Activated CD4-positive, alpha-beta memory T cell treated with anti-CD3 and anti-CD28 coated beads for 36 hours (primary cell): ENCODE measurements around the gene CEACAM5. TPM values are rescaled to one million over a fixed set of nuclear protein-coding genes. Genes with fewer than 3 reads are reported as not detected.

ENCODE experiments used
- CTCF ChIA-PET: fragments of 350-600 bp; sonication (Branson Sonifier 250); formaldehyde crosslinking; loops from one replicate; lab custom pipeline; 2021; ENCODE audit warnings: antibody characterized with exemption, inconsistent platforms; lab: Charles Lee
- POLR2A ChIA-PET: fragments of 350-600 bp; sonication (Branson Sonifier 250); formaldehyde crosslinking; loops from one replicate; lab custom pipeline; 2021; ENCODE audit warnings: antibody characterized with exemption; lab: Charles Lee
- DNase-seq: peaks from one replicate; pipeline ENCODE4 v3.0.0-alpha.2; 2020
- H3K27ac Mint-ChIP-seq: one replicate; pipeline ENCODE4 v1.8.0; 2021; ENCODE audit warnings: mixed read lengths
- H3K27me3 Mint-ChIP-seq: one replicate; pipeline ENCODE4 v1.8.0; 2021; ENCODE audit warnings: mixed read lengths
- H3K36me3 Mint-ChIP-seq: one replicate; pipeline ENCODE4 v1.8.0; 2021; ENCODE audit warnings: mixed read lengths
- H3K4me1 Mint-ChIP-seq: one replicate; pipeline ENCODE4 v1.8.0; 2021; ENCODE audit warnings: low read depth, mixed read lengths
- H3K4me3 Mint-ChIP-seq: one replicate; pipeline ENCODE4 v1.8.0; 2021; ENCODE audit warnings: mild to moderate bottlenecking, mixed read lengths
- H3K9me3 Mint-ChIP-seq: one replicate; pipeline ENCODE4 v1.8.0; 2021; ENCODE audit warnings: mixed read lengths
- intact Hi-C: fragments of 100-400 bp; cut with micrococcal nuclease; formaldehyde crosslinking; loops from one replicate; pipeline ENCODE4 v1.15.1; 2023
- total RNA-seq, 2 experiments: library from RNA; stranded (reverse); gene quantifications; one replicate each; pipeline ENCODE4 v1.2.3, GENCODE V29; 2021

CEACAM5 gene
- total RNA-seq, 2 experiments from 2014 or later, result not detected

DNA sequence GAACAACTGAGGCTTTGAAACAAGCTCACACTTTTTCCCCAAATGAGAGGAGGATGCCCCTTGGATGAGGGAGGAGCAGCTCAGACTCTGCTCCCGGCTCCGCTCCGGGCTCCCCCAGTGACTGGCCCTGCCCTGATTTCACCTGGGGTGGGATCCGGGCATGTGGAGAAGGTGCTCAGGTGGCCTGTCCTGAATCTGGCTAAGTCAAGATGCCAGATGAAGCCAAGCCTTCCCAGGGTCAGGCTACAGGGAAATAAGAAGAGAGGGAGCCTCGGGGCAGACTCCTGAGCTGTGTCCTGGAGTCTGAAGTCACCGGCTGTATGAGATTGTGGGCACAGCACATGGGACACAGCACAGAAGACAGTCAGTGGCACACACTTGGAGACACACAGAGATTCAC lies 10.3 kb downstream of the CEACAM5 start:
- H3K4me1 Mint-ChIP-seq, result no peaks in the 10 kb centered on the region
- CTCF ChIA-PET, result interaction anchor here (0.7 to 4.6 kb wide), 2 partner anchors 12 to 35 kb away, joined by 3 to 25 read pairs; no protein-coding TSS in a partner anchor
- no peaks in the 10 kb centered on the region for H3K9me3 Mint-ChIP-seq
- no peak overlapping the region for H3K27ac Mint-ChIP-seq
- no peak overlapping the region for H3K4me3 Mint-ChIP-seq
- peaks cover 46% of the 10 kb centered on the region for H3K27me3 Mint-ChIP-seq
- no peak for DNase-seq
- intact Hi-C loops, result no loop called here
- POLR2A ChIA-PET, result no interaction called here
- no peaks in the 10 kb centered on the region for H3K36me3 Mint-ChIP-seq

DNA sequence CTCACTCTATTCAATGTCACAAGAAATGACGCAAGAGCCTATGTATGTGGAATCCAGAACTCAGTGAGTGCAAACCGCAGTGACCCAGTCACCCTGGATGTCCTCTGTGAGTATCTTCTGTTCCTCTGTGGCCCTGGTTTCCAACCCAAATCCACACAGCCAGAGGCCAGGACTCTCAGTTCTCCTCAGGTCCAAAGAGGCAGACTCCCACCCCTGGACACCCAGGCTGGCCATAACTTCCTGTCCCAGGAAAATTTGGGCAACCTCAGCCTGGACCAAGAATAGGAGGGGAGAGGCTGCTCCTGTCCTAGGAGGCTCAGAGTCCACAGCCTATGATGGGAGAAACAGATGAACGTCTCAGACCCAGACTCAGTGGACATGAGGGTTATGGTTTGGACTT lies 11.7 kb downstream of the CEACAM5 start:
- ChIA-PET CTCF (no interaction called here), POLR2A (no interaction called here)
- no peaks in the 10 kb centered on the region for H3K36me3 Mint-ChIP-seq
- no peak overlapping the region for H3K4me3 Mint-ChIP-seq
- H3K27ac Mint-ChIP-seq, result no peak overlapping the region
- H3K9me3 Mint-ChIP-seq, result no peaks in the 10 kb centered on the region
- no peaks in the 10 kb centered on the region for H3K4me1 Mint-ChIP-seq
- DNase-seq, result no peak
- peaks cover 41% of the 10 kb centered on the region for H3K27me3 Mint-ChIP-seq
- intact Hi-C loops, result no loop called here

DNA sequence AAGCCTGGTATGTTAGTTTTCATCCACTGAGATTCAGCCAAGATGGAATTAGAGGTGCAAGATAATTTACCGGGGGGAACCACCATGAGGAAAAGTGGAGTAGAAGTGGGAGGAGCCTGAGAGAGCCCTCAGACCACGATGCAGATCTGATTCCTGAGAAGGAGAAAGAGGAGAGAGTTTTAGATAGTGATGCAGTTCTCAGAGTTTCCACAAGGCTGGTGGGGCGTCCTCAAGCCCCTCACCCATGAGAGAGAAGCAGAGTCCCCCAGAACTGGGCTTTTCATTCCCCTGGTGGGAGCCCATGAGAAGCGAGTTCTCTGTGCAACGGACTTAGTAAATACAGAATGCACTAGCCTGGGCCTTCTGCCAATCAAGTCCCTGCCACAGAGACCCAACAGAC lies 18.1 kb downstream of the CEACAM5 start:
- intact Hi-C loops, result no loop called here
- ChIA-PET POLR2A (no interaction called here), CTCF (interaction anchor here (0.8 kb wide), 1 partner anchor 27 kb away, joined by 3 read pairs; no protein-coding TSS in a partner anchor)
- Mint-ChIP-seq H3K27me3 (peaks cover 29% of the 10 kb centered on the region), H3K4me1 (no peaks in the 10 kb centered on the region), H3K36me3 (no peaks in the 10 kb centered on the region), H3K9me3 (no peaks in the 10 kb centered on the region), H3K27ac (no peak overlapping the region), H3K4me3 (no peak overlapping the region)
- DNase-seq, result no peak

DNA sequence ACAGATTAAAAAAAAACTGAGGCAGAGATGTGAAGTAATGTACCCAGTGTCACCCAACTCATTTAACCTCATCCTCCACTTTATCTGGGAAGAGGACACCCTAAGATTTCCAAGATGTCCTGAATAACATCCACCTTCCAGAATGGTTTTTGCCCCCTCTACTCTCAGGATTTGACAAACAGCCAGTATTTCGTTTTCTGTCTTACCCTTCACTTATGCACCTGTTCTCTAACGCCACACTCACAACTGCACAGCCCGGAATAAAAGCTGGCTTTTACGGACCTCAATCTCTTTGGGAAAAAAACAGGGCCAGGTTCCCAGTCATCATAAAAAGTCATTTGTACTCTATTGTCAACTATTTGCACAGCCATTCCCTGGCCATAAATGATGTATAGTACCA lies 25.7 kb downstream of the CEACAM5 start:
- Mint-ChIP-seq H3K9me3 (no peaks in the 10 kb centered on the region), H3K4me3 (no peak overlapping the region), H3K27ac (no peak overlapping the region), H3K36me3 (no peaks in the 10 kb centered on the region), H3K4me1 (no peaks in the 10 kb centered on the region), H3K27me3 (peaks cover 38% of the 10 kb centered on the region)
- CTCF ChIA-PET, result interaction anchor here (2.0 to 5.0 kb wide), 2 partner anchors 19 to 28 kb away, joined by 14 to 29 read pairs; no protein-coding TSS in a partner anchor
- no peak for DNase-seq
- intact Hi-C loops, result no loop called here
- POLR2A ChIA-PET, result no interaction called here

DNA sequence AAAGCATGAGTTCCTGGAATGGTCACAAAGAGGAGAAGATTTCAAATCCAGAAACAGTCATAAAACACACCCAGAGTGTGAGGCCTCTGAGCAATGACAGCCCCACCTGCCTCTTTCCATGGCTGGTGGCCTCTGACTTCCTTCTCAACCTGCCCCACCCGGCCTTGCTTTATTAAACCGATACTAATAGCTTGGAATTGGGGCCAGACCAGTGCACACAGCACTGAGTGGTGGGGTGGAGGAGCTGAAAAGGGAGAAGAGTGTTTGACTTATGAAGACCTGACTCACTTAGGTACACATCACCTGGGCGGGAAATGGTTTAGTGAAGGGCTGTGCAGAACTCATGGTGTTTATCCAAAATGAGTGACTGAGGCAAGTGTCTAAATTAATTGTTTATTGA lies 26.2 kb downstream of the CEACAM5 start:
- peaks cover 39% of the 10 kb centered on the region for H3K27me3 Mint-ChIP-seq
- no peaks in the 10 kb centered on the region for H3K36me3 Mint-ChIP-seq
- intact Hi-C loops, result no loop called here
- ChIA-PET CTCF (interaction anchor here (5.0 kb wide), 1 partner anchor 19 kb away, joined by 29 read pairs; no protein-coding TSS in a partner anchor), POLR2A (no interaction called here)
- no peaks in the 10 kb centered on the region for H3K4me1 Mint-ChIP-seq
- H3K4me3 Mint-ChIP-seq, result no peak overlapping the region
- no peak overlapping the region for H3K27ac Mint-ChIP-seq
- H3K9me3 Mint-ChIP-seq, result no peaks in the 10 kb centered on the region
- no peak for DNase-seq

DNA sequence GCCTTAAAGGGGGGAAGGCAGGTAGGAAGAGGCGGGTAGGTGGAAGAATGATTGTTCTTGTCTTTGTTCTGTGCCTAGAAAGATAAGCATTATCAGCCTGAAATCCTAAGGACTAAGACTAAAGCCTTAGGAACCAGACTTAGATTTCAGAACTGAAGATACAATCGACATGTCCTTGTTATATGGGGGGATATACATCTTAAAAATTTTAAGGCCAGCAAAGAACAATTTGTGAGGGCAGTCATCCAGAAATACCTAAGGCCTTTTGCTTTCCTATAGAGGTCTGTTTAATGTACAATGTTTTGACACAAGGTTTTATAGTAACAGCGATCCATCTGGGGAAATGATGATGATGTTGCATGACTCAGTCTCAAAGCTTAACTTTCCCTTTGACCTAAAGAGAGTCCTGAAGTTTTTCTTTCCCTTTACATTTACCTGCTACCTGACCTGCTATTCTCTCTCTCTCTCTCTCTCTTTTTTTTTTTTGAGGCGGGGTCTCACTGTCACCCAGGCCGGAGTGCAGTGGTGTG lies 26.7 kb downstream of the CEACAM5 start:
- no peaks in the 10 kb centered on the region for H3K36me3 Mint-ChIP-seq
- DNase-seq, result no peak
- H3K4me1 Mint-ChIP-seq, result peaks cover 4% of the 10 kb centered on the region
- ChIA-PET POLR2A (no interaction called here), CTCF (interaction anchor here (1.1 to 5.0 kb wide), 3 partner anchors 11 to 28 kb away, joined by 3 to 29 read pairs (median 18); no protein-coding TSS in a partner anchor)
- no peak overlapping the region for H3K27ac Mint-ChIP-seq
- peaks cover 39% of the 10 kb centered on the region for H3K27me3 Mint-ChIP-seq
- no peak overlapping the region for H3K4me3 Mint-ChIP-seq
- no peaks in the 10 kb centered on the region for H3K9me3 Mint-ChIP-seq
- intact Hi-C loops, result no loop called here

DNA sequence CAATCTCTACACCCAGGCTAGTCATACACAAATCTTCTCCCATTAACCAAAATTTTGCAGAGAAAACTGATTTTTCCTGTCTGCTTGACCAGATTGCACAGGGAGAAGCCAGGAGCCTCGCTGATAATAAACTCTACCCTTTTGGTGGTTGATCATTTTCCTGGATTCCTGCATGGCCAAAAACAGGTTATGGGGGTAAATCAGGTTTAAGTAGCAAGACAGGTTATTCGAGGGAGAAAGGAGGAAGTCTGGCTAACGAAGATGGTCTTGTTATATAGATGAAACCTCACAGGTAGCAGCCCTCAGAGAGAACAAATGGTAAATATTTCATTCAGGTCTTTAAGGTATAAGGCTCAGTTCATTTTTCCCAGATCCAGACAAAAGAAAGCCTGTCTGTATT lies 30.9 kb downstream of the CEACAM5 start:
- no peak for DNase-seq
- POLR2A ChIA-PET, result no interaction called here
- no peak overlapping the region for H3K27ac Mint-ChIP-seq
- no peaks in the 10 kb centered on the region for H3K9me3 Mint-ChIP-seq
- no peak overlapping the region for H3K4me3 Mint-ChIP-seq
- H3K36me3 Mint-ChIP-seq, result no peaks in the 10 kb centered on the region
- CTCF ChIA-PET, result interaction anchor here (0.8 to 5.2 kb wide), 7 partner anchors 12 to 98 kb away, joined by 3 to 38 read pairs (median 7); no protein-coding TSS in a partner anchor
- intact Hi-C loops, result no loop called here
- peaks cover 20% of the 10 kb centered on the region for H3K4me1 Mint-ChIP-seq
- H3K27me3 Mint-ChIP-seq, result peaks cover 28% of the 10 kb centered on the region

DNA sequence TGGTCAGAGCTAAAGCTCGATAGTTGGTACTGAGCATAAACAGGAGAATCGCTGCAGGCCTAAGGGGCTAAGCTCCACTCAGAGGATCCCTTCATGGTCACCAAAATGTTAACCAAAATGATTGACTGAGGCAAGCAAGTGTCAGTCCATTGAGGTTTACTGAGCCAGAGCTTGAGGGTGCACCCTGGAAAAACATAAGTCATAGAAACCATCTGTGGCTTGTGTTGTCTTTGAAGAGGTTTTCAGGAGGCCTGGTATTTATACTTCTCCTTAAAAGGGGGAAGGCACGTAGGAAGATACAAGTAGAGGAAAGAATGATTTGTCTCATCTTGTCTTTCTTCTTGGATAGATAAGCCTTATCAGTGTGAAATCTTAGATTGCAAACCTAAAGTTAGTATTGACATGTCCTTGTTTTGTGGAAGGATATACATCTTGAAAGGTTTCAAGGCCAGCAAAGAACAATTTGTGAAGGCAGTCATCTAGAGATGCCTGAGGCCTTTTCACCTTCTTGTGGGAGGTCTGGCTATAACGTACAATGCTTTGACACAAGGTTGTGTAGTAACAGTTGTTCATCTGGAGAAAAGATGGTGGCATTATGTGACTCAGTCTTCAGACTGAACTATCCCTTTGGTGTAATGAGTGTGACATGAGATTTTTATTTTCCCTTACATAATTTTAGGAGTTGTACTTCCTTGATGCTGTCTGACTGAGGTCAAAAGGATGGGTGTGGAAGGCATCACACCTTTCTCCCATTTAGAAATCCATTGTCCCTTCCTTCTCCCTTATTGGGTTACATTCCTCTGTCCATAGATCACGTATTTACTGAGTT lies 32.2 kb downstream of the CEACAM5 start:
- POLR2A ChIA-PET, result interaction anchor here (0.6 to 1.0 kb wide), 2 partner anchors 38 to 86 kb away, joined by 3 to 4 read pairs; no protein-coding TSS in a partner anchor
- peak; percentile 34 for DNase-seq
- Mint-ChIP-seq H3K9me3 (no peaks in the 10 kb centered on the region), H3K36me3 (no peaks in the 10 kb centered on the region), H3K27ac (peak overlapping the region; percentile 26), H3K4me1 (peaks cover 20% of the 10 kb centered on the region), H3K4me3 (no peak overlapping the region), H3K27me3 (peaks cover 38% of the 10 kb centered on the region)
- intact Hi-C loops, result loop anchor here (1.0 kb wide), 1 partner anchor 34 kb away; no protein-coding TSS in a partner anchor
- CTCF ChIA-PET, result interaction anchor here (0.8 to 5.2 kb wide), 10 partner anchors 9 to 99 kb away, joined by 3 to 38 read pairs (median 6); no protein-coding TSS in a partner anchor

DNA sequence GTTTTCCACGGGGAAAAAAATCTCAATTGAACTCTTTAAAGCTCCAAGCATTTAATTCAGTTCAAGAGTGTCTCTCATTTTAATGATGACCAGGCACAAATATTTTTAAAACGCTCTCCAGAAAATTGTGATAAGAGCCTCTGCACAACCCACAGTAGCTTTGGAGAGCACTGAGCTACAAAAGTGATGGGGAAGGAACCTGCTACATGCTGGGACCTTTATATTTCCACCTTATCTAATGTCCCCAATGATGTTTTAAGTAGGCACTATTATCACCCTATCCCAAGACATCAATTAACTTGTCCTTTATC lies 32.8 kb downstream of the CEACAM5 start:
- no peaks in the 10 kb centered on the region for H3K36me3 Mint-ChIP-seq
- peaks cover 42% of the 10 kb centered on the region for H3K27me3 Mint-ChIP-seq
- DNase-seq, result no peak
- H3K4me1 Mint-ChIP-seq, result peaks cover 20% of the 10 kb centered on the region
- no peak overlapping the region for H3K4me3 Mint-ChIP-seq
- H3K27ac Mint-ChIP-seq, result peak overlapping the region; percentile 26
- intact Hi-C loops, result no loop called here
- POLR2A ChIA-PET, result interaction anchor here (1.0 kb wide), 1 partner anchor 37 kb away, joined by 4 read pairs; no protein-coding TSS in a partner anchor
- no peaks in the 10 kb centered on the region for H3K9me3 Mint-ChIP-seq
- CTCF ChIA-PET, result interaction anchor here (0.9 to 5.2 kb wide), 6 partner anchors 10 to 95 kb away, joined by 4 to 38 read pairs (median 7); no protein-coding TSS in a partner anchor

DNA sequence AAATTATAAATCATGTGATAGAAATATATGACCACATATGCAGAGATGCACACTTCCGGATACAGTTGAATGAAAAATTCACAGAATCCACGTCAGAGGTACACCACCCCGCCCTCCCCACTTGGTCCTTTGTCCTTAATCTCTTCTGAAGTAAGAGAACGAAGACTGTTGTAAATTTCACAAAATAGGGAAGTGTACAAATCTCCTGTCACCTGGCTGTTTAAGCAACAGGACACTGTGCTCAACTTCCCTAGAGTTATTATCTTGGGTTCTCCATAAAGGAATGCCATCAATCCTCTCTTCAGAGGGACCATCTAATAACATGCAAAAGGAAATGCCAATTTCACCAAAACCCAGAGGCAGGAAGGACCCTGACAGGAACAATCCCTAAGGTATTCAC lies 36.4 kb downstream of the CEACAM5 start:
- intact Hi-C loops, result loop anchor here (5.0 kb wide), 1 partner anchor 103 kb away; no protein-coding TSS in a partner anchor
- CTCF ChIA-PET, result interaction anchor here (0.8 to 4.1 kb wide), 5 partner anchors 16 to 103 kb away, joined by 3 to 72 read pairs (median 7); no protein-coding TSS in a partner anchor
- H3K27me3 Mint-ChIP-seq, result peaks cover 51% of the 10 kb centered on the region

DNA sequence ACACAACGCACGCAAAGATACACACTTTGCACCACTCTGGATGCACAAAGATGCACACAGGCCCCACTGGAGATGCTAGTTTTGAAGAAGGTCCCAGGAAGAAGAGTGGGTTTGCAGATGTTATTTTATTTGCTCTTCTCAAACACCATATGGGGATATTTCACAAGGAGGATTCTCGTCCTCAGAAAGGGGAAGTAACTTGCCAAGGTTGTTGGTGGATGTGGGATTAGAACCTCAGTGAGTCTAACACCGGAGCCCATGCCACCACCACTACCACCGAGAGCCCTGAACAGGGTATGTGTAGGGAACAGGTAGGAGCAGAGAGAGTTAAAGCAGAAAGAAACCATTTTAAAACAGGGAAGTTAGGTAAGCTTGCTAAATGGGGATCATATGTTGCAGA lies 37.3 kb downstream of the CEACAM5 start:
- Mint-ChIP-seq H3K27me3 (peaks cover 51% of the 10 kb centered on the region), H3K4me1 (peaks cover 9% of the 10 kb centered on the region), H3K4me3 (no peak overlapping the region), H3K27ac (no peak overlapping the region), H3K36me3 (no peaks in the 10 kb centered on the region), H3K9me3 (no peaks in the 10 kb centered on the region)
- ChIA-PET POLR2A (no interaction called here), CTCF (interaction anchor here (0.7 to 4.1 kb wide), 11 partner anchors 10 to 148 kb away, joined by 3 to 72 read pairs (median 3); partner anchors contain the start of gene CEACAM3)
- intact Hi-C loops, result loop anchor here (1.0 to 5.0 kb wide), 2 partner anchors 38 to 103 kb away; no protein-coding TSS in a partner anchor
- DNase-seq, result no peak

More for the DNA sequence above, 36.4 kb downstream of the CEACAM5 start:
- H3K4me1 Mint-ChIP-seq, result peaks cover 19% of the 10 kb centered on the region
- H3K36me3 Mint-ChIP-seq, result no peaks in the 10 kb centered on the region
- POLR2A ChIA-PET, result no interaction called here
- no peak for DNase-seq
- H3K27ac Mint-ChIP-seq, result no peak overlapping the region
- H3K9me3 Mint-ChIP-seq, result no peaks in the 10 kb centered on the region
- no peak overlapping the region for H3K4me3 Mint-ChIP-seq
